HG03025 (cell line): ENCODE measurements around the gene VPS37C.
A peak's percentile ranks its signal among the peaks of the same experiment; 100 is the strongest.

Experiments
- ATAC-seq: cut with Tn5 transposase; IDR thresholded peaks from one replicate; pipeline ENCODE4 v1.9.1; 2021; ENCODE audit warnings: mild to moderate bottlenecking, moderate library complexity; ENCODE audit not compliant: unreplicated experiment, low FRiP score

The VPS37C gene

GRCh38 chr11:61134801-61135257, 26.4 kb downstream of the VPS37C start:
- no peak for ATAC-seq

GRCh38 chr11:61133956-61134662, 27.1 kb downstream of the VPS37C start:
- ATAC-seq: no peak

GRCh38 chr11:61133145-61133544, 28.1 kb downstream of the VPS37C start:
- no peak for ATAC-seq

GRCh38 chr11:61132646-61133045, 28.6 kb downstream of the VPS37C start:
- no peak for ATAC-seq

GRCh38 chr11:61131998-61132555, 29.1 kb downstream of the VPS37C start:
- no peak for ATAC-seq

- no peak for ATAC-seq
These were observed 29.6 kb downstream of the VPS37C start for GRCh38 chr11:61131586-61131985.

GRCh38 chr11:61131186-61131585, 30.0 kb downstream of the VPS37C start:
- ATAC-seq: no peak

- ATAC-seq: peak; percentile 71
These were observed 31.3 kb downstream of the VPS37C start for GRCh38 chr11:61129639-61130523.

GRCh38 chr11:61128947-61129638, 32.1 kb downstream of the VPS37C start:
- ATAC-seq: no peak

- no peak for ATAC-seq
These were observed 33.2 kb downstream of the VPS37C start for GRCh38 chr11:61127991-61128390.

- ATAC-seq: no peak
These were observed 35.0 kb downstream of the VPS37C start for GRCh38 chr11:61126256-61126655.

- ATAC-seq: no peak
These were observed 35.9 kb downstream of the VPS37C start for GRCh38 chr11:61125310-61125684.

- no peak for ATAC-seq
These were observed 36.5 kb downstream of the VPS37C start for GRCh38 chr11:61124574-61125309.

GRCh38 chr11:61123775-61124571, 37.3 kb downstream of the VPS37C start:
- ATAC-seq: no peak

- ATAC-seq: no peak
These were observed 38.5 kb downstream of the VPS37C start for GRCh38 chr11:61122761-61123160.

GRCh38 chr11:61121917-61122316, 39.3 kb downstream of the VPS37C start:
- no peak for ATAC-seq

GRCh38 chr11:61121192-61121831, 39.9 kb downstream of the VPS37C start:
- no peak for ATAC-seq

- no peak for ATAC-seq
These were observed 40.5 kb downstream of the VPS37C start for GRCh38 chr11:61120706-61121191.
